H54 (cell line): Measurements from ENCODE around the gene COX4I1.
"Not testable (repeated sequence)": the region's sequence is repeated elsewhere in the genome, so short reads cannot be mapped to it uniquely, and the experiment has no call there.

Experiments used
- DNase-seq: peaks from one replicate; pipeline ENCODE4 v3.0.0; 2011; ENCODE audit warnings: low spot score, mixed read lengths; ENCODE audit not compliant: insufficient read length
- FAIRE-seq: peaks from 3 replicates; lab custom pipeline; 2011; peaks lifted over from hg19 to GRCh38; lab: Jason Lieb, UNC
- POLR2A ChIP-seq: IDR thresholded peaks from 2 replicates; pipeline ENCODE4 v1.6.1; 2011; ENCODE audit warnings: low read depth, mild to moderate bottlenecking, low read length

The COX4I1 gene

DNA sequence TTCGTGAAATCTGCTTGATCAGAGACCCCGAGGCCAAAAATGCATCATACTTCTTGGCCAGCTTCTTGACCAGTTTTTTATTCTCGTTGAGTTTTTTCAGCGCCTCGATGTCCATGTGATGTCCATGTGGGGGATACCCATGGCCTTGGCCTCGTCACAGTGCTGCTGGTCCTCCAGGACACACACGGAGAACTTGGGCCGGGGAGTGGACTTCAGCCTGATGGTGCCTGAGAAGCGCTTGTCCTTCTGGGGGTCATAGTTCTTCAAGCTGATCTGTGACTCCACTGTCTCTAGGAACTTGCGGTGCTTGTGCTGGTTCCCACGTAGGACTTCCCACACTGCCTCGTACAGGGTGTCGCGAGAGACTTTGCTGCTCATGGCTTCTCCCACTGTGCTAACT lies 16.7 kb downstream of the COX4I1 start:
- DNase-seq, result no peak
- FAIRE-seq, result no peak
- no peak for TF ChIP-seq POLR2A

DNA sequence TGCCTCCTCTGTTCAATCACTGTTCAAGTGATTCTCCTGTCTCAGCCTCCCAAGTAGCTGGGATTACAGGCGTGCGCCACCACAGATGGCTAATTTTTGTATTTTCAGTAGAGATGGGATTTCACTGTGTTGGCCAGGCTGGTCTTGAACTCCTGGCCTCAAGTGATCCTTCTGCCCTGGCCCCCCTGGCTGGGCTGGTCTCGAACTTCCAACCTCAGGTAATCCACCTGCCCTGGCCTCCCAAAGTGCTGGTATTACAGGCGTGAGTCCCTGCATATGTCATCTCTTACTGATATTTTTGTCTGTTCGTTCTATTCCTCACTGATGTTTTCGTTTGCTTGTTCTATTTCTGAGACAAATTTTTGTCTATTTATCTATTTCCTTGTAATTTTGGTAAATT lies 17.7 kb downstream of the COX4I1 start:
- not testable (repeated sequence) for FAIRE-seq, DNase-seq

DNA sequence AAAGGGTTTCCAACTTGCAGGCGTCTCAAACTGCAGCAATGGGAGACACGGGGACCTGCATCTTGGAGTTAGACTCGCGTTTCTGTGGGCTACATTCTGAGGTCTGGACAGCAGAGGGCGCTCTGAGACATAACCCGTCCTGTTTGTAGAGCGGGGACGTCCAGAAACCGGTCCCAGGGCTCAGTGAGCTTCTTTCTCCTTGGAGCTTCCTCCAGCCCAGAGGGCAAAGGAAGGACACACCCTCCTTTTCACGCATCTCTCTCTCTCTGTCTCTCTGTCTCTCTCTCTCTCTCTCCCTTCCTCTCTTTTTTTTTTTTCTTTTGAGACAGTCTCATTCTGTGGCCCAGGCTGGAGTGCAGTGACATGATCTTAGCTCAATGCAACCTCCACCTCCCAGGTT lies 19.8 kb downstream of the COX4I1 start:
- FAIRE-seq (no peak), DNase-seq (peak; percentile 83)
- TF ChIP-seq POLR2A, result no peak

DNA sequence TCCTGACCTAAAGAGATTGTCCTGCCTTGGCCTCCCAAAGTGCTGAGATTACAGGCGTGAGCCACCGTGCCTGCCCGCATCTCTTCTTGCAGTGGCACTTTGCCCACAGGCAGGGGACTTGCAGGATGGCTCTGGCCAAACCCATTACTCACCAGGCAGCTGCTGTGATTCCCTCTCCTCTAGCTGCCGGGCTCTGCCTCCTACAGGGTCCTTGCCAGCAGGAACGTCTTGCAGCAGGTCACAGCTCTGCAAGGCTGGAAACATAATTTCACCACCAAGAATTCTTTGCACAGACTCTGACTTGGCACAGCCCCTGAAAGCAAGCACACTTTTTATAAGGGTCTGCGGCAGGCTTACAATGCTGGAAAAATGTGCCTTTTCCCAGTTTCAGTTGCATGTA lies 20.3 kb downstream of the COX4I1 start:
- no peak for DNase-seq
- FAIRE-seq, result no peak
- TF ChIP-seq POLR2A, result no peak

DNA sequence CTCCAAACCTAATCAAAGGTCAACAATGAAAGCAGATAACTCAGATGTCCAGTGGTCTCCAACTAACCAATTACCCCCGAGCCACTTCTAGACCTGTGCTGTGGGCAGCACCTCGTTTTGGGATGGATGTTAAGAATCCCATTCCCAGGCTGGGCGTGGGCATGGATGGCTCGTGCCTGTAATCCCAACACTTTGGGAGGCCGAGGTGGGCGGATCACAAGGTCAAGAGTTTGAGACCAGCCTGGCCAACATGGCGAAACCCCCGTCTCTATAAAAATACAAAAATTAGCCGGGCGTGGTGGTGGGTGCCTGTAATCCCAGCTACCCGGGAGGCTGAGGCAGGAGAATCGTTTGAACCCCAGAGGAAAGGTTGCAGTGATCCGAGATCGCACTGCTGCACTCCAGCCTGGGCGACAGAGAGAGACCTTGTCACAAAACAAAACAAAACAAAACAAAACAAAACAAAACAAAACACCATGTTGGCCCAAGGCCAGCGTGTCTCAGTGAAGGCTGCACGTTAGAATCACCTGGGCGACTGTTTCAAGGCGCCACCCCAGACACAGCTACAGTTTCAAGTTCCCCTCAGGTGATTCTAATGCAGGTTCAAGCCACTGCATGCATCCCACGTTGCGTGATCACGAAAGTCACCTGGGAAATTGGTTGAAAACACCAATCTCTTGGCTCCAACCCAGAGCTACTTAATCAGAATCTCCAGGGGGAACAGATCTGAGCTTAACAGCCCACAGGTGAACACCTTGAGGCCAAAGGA lies 21.3 kb downstream of the COX4I1 start:
- no peak for DNase-seq
- TF ChIP-seq POLR2A, result no peak
- FAIRE-seq, result no peak

DNA sequence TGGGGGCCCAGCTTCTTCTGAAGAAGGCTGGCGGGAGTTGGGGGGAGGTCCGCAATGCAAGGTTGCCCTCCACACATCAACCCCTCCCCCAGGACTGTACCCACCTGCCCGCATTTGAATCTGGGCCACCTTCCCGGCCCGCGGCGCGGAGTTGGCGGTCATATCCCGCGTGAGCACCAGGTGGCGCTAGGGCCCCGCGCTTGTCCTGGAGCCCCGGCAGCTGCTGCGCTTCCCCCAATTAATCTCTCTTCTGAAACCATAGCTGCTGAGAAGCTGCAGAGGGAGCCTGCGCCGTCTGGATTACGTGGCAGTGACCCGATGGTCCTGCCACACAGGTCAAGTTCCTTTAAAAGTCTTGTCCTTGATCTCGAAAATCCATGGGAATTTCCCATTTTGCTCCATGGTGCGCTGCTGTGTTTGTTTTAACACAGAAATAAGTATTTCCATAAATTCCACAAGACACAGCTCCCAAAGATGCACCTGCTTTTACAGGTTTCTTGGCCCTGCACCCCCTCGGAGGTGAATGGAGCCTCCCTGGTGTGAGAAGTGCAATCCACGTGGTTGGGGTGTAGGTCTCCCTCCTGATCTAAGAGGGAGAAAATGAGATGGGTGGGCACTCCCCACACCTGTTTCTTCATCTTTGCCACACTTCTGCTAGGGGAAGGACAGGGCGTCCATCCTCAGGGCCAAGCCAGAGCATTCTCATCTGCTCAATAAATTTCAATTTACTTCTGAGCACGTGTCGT lies 22.1 kb downstream of the COX4I1 start:
- no peak for TF ChIP-seq POLR2A
- FAIRE-seq (no peak), DNase-seq (peak; percentile 94)

DNA sequence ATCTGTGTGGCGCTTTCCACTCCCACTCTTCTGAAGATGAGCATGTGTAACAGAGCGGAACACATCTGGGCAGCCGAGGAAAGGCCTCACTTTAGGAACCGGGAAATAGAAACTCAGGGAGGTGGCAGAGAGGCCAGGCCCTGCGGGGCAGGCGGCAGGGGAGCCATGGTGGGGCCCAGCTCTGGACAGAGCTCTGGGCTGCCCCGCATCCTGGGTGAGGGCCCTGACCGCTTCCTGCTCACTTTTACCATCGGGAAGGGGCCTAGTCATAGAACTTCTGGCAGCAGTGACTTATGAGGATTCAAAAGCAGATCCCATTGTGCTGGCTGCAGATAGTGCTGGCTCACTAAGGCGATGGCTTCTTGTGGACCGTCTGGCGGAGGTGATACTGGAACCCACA lies 22.6 kb downstream of the COX4I1 start:
- no peak for FAIRE-seq
- no peak for DNase-seq
- no peak for TF ChIP-seq POLR2A

DNA sequence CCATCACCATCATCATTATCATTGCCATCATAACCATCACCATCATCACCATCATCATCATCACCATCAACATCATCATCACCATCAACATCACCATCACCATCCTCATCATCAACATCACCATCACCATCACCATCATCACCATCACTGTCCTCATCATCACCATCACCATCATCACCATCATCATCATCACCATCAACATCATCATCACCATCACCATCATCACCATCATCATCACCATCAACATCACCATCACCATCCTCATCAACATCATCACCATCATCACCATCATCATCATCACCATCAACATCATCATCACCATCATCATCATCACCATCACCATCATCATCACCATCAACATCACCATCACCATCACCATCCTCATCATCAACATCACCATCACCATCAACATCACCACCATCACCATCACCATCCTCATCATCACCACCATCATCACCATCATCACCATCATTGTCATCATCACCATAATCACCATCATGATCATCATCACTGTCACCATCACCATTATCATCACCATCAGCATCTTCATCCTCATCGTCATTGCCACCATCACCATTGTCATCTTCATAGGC lies 23.9 kb downstream of the COX4I1 start:
- no peak for TF ChIP-seq POLR2A
- FAIRE-seq, result no peak
- DNase-seq, result no peak

DNA sequence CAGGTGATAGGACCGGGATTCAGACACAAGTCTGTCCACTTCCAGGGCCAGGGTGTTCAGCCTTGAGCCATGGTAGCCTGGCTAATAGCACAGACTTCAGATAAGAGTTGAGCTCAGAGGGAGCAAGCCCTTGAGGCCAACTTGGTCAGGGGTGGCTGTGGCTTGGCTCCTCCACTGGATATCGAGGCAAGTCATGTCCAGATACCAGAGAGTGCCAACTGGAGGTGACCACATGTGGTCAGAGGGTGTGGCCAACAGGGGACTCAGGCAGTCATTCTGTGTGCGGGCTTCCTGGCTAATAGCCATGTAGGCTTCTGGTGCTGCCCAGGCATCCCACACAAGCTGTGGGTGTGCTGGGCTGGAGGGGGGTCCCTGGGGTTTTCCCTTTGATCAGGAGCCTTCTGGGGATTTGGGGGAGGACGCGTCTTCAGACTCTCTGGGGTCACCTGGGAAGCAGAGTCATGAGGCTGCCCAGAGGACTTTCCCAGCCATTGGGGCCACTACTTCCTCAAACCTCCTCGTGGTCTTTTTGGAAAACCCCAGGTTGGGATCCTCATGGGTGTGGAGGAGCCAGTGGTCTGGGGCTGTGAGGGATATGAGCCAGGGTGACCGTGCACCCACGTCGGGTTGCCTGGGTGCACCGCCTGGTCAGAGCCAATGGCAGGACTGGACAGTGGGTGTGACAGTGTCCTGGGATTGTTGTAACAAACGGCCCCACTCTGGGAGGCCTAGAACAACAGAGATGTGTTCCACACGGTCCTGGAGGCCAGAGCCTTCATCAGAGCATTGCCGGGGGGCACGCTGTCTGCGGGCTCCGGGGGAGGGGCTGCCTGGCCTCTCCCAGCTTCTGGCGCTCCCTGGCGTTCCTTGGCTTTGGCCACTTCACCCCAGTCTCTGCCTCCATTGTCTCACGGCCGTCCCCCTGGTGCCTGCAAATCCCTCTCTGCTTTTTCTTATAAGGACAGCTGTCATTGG lies 25.0 kb downstream of the COX4I1 start:
- TF ChIP-seq POLR2A, result no peak
- DNase-seq, result no peak
- FAIRE-seq, result no peak

DNA sequence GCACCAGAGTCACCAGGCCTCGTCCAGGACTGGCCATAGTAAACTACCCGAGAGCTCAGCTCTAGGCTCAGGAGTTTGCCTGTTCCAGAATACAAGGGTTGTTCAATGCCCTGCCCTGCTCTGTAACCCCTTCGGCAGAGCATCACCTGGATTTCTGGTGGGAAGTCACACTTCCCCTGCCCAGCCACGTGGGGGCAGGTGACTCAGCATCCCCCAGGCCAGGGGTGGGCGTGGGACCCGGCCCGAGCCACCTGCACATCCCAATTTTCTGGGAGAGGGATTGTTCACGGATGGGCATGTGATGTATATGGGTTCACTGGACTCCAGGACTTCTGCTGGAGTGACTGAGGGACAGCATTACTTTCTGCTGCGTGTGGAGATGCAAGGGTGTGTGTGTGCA lies 25.8 kb downstream of the COX4I1 start:
- DNase-seq (no peak), FAIRE-seq (no peak)
- TF ChIP-seq POLR2A, result no peak

DNA sequence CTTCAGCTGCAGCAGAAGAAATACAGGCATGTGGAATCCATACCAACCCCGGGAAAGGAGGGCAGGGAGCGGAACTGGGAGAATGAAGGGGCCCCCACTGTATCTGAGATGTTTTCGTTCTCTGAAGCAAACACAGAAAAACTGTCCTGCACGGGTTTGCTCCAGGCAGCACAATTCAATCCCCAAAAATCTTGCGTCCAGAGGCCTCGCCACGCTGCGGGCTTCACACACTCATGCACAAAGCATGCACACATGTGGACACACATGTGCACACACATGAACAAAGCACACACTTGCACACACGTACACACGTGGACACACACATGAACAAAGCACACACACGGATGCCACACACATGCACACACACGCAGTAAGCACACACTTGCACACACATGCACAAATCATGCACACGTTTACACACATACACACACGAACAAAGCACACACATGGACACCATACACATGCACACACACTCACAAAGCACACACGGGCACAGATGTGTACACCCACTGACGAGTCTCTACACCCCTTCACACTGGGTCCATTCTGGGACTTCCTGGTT lies 27.3 kb downstream of the COX4I1 start:
- DNase-seq (no peak), FAIRE-seq (no peak)
- TF ChIP-seq POLR2A, result no peak

DNA sequence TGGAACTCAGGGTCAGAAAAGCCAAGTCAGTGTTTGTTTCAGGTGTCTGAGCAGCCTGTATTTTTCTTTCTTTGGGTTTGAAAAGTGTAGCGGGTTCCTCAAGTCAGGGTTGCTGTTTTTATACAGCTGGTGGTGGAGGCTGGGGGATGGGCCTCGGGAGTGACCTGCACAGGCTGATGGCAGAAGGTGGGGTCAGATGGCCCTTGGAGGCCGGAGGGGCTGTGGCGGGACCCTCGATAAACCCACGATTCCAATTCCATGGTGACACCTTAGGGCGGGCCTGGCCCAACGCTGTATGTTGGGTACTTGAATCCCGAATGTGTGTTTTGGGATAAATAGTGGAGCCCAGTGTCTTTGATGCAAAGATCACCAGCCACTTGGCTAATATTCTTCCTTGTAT lies 28.7 kb downstream of the COX4I1 start:
- no peak for FAIRE-seq
- no peak for DNase-seq
- TF ChIP-seq POLR2A, result no peak

DNA sequence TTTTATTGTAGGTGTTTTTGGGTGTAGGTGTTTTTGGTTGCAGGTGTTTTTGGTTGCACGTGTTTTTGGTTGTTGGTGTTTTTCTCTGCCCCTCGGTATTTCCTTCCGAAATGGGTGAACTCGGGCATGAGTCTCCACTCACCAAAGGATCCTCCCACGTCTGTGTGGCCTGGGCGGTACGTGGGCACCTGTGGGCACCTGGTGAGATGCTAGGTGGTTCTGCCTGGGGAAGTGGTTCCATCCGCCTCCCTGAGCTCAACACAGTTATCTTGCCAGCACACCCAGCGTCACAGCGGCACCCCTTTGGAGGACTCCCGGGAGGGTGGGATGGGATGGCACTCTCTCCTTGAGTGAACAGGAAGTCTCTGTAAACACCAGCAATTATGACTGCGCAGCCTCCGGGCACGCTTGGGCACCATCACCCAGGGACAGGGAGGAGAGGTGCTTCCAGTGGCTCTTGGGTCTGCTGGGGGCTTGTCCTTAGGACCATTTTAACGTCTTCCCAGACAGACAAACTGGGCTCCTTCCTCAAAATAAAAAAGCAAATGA lies 29.8 kb downstream of the COX4I1 start:
- DNase-seq, result no peak
- FAIRE-seq, result no peak

More for the DNA sequence above, 29.8 kb downstream of the COX4I1 start:
- TF ChIP-seq POLR2A, result no peak
